Activated T-helper 1 cell treated with anti-CD3 and anti-CD28 coated beads, Interleukin-12 subunit alpha, Interleukin-12 subunit beta, Interleukin-2, Interleukin-4 antibody, amounts not matched to agents 30 ng/mL and 10 ng/mL and 1 ng/mL, durations not matched to agents 14 hours and 24 hours and 36 hours (primary cell): ENCODE data around the gene WDR47. TPM values are rescaled to one million over a fixed set of nuclear protein-coding genes. Genes with fewer than 3 reads are reported as not detected.

Experiments
- DNase-seq: peaks from one replicate; pipeline ENCODE4 v3.0.0; 2021; ENCODE audit warnings: low spot score
- H3K27ac Mint-ChIP-seq: one replicate; pipeline ENCODE4 v1.8.0; 2021; ENCODE audit warnings: mild to moderate bottlenecking, mixed read lengths
- H3K27me3 Mint-ChIP-seq: one replicate; pipeline ENCODE4 v1.8.0; 2022; ENCODE audit warnings: mild to moderate bottlenecking, moderate library complexity, mixed read lengths; ENCODE audit not compliant: insufficient read depth
- H3K36me3 Mint-ChIP-seq: one replicate; pipeline ENCODE4 v1.8.0; 2021; ENCODE audit warnings: low read depth, mixed read lengths
- H3K4me1 Mint-ChIP-seq: one replicate; pipeline ENCODE4 v1.8.0; 2021; ENCODE audit warnings: low read depth, mixed read lengths
- H3K4me3 Mint-ChIP-seq: one replicate; pipeline ENCODE4 v1.8.0; 2021; ENCODE audit warnings: mild to moderate bottlenecking, moderate library complexity, mixed read lengths
- H3K9me3 Mint-ChIP-seq: one replicate; pipeline ENCODE4 v1.8.0; 2021; ENCODE audit warnings: mixed read lengths
- intact Hi-C: fragments of 100-400 bp; cut with micrococcal nuclease; formaldehyde crosslinking; loops from one replicate; pipeline ENCODE4 v1.15.1; 2024
- total RNA-seq: library from RNA; stranded (reverse); gene quantifications from 2 replicates; pipeline ENCODE4 v1.2.3, GENCODE V29; 2022

WDR47 gene
- total RNA-seq: 11.5 and 14.4 TPM in 2 replicates

GRCh38 chr1:109041621-109042468 lies at the start of gene WDR47:
Gene WDR47, minus strand, starts transcription at chr1:109042102. Its CDS starts 18,590 bp downstream, at chr1:109023512.
- H3K27me3 Mint-ChIP-seq: no peaks in the 10 kb centered on the region
- H3K9me3 Mint-ChIP-seq: no peaks in the 10 kb centered on the region
- DNase-seq: peak; percentile 96
- no peaks in the 10 kb centered on the region for H3K36me3 Mint-ChIP-seq
- peaks cover 11% of the 10 kb centered on the region for H3K4me1 Mint-ChIP-seq
- intact Hi-C loops: loop anchor here (1.0 to 2.0 kb wide), 8 partner anchors 34 to 350 kb away; partner anchors contain the start of genes CLCC1, PRPF38B, SARS1 and STXBP3
- H3K4me3 Mint-ChIP-seq: peak within 1 kb of the TSS; percentile 91
- H3K27ac Mint-ChIP-seq: peak within 1 kb of the TSS; percentile 92

GRCh38 chr1:109091078-109091838 lies 49.4 kb upstream of the WDR47 start:
- H3K4me1 Mint-ChIP-seq: peaks cover 21% of the 10 kb centered on the region
- peaks cover 24% of the 10 kb centered on the region for H3K36me3 Mint-ChIP-seq
- H3K27ac Mint-ChIP-seq: peak overlapping the region; percentile 93
- peak overlapping the region; percentile 92 for H3K4me3 Mint-ChIP-seq
- intact Hi-C loops: loop anchor here (2.0 to 5.0 kb wide), 4 partner anchors 344 to 1248 kb away; partner anchors contain the start of genes PRPF38B, RBM15 and STXBP3
- peaks cover 2% of the 10 kb centered on the region for H3K27me3 Mint-ChIP-seq
- no peaks in the 10 kb centered on the region for H3K9me3 Mint-ChIP-seq
- DNase-seq: no peak

DNA sequence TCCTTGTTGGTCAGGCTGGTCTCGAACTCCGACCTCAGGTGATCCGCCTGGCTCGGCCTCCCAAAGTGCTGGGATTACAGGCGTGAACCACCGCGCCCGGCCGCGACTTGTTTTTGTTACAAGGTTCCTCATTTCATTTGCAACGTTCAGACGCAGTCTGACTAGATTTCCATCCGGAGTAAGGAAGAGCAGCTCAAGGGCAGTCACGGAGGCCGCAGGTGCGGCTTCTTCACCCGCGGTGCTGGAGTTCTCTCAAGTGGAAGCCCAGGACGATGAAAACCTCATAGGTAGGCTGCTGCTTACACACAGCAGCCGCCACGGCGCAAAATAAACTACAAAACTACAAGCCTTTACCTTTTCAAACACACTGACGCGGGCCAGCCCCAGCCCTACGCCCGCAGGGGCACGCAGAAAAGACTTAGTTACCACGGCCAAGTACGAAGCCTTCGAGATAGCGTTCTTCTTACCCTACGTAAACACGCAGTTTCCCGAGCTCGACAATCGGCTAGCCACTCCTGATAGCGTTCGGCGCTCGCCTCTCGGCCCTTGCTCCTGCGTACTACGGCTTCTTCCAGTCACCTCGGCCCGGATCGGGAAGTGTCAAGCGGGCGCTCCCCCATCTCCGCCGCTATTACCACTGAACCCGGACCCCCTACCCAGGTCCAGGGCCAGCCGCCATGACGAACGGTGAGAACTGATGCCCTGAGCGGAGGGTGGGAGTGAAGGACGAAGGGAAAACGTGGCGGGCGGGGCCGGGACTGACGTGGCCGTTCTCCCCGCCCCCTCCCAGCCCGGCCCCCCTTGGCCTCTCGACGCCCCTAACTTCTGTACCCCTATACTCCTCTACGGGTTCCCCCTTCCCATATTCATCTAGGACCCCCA lies 48.5 kb upstream of the WDR47 start, which contains the start of gene TMEM167B:
Gene TMEM167B (plus strand): TSS at position 569 of the 882 bp plus-strand sequence. CDS start 109 bp downstream, at position 678.
- Mint-ChIP-seq H3K27ac (peak within 1 kb of the TSS; percentile 93), H3K36me3 (peaks cover 24% of the 10 kb centered on the region), H3K4me3 (peak within 1 kb of the TSS; percentile 92), H3K4me1 (peaks cover 21% of the 10 kb centered on the region), H3K27me3 (peaks cover 2% of the 10 kb centered on the region), H3K9me3 (no peaks in the 10 kb centered on the region)
- intact Hi-C loops: loop anchor here (1.0 to 5.0 kb wide), 12 partner anchors 10 to 1248 kb away; partner anchors contain the start of genes CLCC1, PRPF38B, PSMA5 and RBM15
- peak; percentile 84 for DNase-seq

DNA sequence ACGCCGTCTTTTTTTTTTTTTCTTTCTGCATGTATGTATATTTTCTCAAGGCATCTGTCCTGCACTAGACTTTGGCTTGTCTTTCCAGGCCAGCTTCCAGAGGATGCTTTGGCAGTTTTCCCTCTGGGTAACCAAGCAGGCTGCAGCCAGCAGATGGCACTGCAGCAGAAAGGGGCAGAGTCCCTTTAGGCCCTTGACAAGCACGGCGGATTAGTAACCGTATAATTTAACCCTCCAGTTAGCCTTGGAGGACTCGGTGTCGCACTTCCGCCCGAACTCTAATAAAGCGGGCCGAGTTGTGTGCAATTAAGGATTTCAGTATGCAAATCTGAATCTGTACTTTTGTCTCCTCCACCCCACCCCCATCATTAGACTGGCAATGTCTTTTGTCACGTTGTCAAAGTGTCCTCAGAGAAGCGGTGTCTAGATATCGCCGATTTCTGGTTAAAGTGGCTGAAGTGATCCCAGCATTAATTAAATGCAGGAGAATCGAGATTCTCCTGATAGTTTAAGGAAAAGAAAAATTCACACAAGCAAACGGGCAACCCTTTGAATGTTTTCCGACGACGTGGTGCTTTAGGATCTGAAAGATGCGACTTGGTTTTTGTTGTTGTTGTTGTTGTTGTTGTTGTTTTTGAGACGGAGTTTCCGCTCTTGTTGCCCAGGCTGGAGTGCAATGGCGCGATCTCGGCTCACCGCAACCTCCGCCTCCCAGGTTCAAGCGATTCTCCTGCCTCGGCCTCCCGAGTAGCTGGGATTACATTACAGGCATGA lies 47.5 kb upstream of the WDR47 start:
- peaks cover 16% of the 10 kb centered on the region for H3K36me3 Mint-ChIP-seq
- peak overlapping the region; percentile 93 for H3K27ac Mint-ChIP-seq
- intact Hi-C loops: loop anchor here (1.0 to 5.0 kb wide), 12 partner anchors 11 to 1249 kb away; partner anchors contain the start of genes CLCC1, PRPF38B, PSMA5 and RBM15
- H3K4me3 Mint-ChIP-seq: peak overlapping the region; percentile 92
- peaks cover 2% of the 10 kb centered on the region for H3K27me3 Mint-ChIP-seq
- no peaks in the 10 kb centered on the region for H3K9me3 Mint-ChIP-seq
- peaks cover 21% of the 10 kb centered on the region for H3K4me1 Mint-ChIP-seq
- DNase-seq: peak; percentile 30

GRCh38 chr1:109084563-109085517 lies 42.9 kb upstream of the WDR47 start:
- H3K27ac Mint-ChIP-seq: no peak overlapping the region
- no peaks in the 10 kb centered on the region for H3K9me3 Mint-ChIP-seq
- peaks cover 3% of the 10 kb centered on the region for H3K27me3 Mint-ChIP-seq
- DNase-seq: no peak
- H3K36me3 Mint-ChIP-seq: peaks cover 3% of the 10 kb centered on the region
- intact Hi-C loops: no loop called here
- no peak overlapping the region for H3K4me3 Mint-ChIP-seq
- H3K4me1 Mint-ChIP-seq: no peaks in the 10 kb centered on the region

DNA sequence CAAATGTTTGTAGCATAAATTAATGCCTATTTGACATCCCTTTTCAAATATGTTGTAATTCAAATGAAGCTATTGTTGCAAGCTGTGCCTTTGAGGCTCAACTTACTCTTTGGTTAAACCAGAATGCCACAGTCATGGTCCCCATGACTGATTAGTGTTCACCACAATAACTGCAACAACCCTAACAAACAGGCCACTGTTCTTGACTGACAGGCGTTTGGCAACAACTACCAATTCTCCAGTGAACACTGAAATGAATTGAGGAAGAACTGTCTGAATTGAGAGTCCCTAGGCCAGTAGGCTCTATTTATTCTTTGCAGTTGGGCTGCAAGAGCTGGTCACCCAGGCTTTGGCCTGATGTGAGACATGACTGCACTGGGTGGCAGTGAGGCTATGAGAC lies 42.0 kb upstream of the WDR47 start:
- Mint-ChIP-seq H3K27ac (no peak overlapping the region), H3K27me3 (peaks cover 3% of the 10 kb centered on the region), H3K4me3 (no peak overlapping the region)

DNA sequence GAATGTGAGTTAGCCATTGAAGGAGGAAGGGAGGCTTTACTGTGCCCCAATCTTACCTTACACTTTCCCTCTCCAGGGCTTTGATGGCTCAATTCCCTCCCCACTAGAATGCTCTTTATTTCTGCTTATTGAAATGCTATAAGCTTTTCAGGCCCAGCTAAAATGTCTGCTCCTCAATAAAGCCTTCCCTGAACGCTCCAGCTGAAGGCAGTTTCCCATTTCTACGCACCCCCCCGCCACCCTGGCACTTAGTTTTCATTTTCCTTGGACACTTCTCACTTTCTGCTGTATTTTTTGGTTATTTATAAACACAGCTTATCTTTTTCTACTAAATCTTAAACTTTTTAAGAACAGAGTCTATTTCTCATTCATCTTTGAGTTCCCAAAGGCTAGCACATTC lies 41.6 kb upstream of the WDR47 start:
- H3K27me3 Mint-ChIP-seq: peaks cover 3% of the 10 kb centered on the region
- intact Hi-C loops: no loop called here
- no peak overlapping the region for H3K27ac Mint-ChIP-seq
- no peaks in the 10 kb centered on the region for H3K9me3 Mint-ChIP-seq
- no peak overlapping the region for H3K4me3 Mint-ChIP-seq
- H3K36me3 Mint-ChIP-seq: no peaks in the 10 kb centered on the region
- H3K4me1 Mint-ChIP-seq: no peaks in the 10 kb centered on the region
- DNase-seq: no peak

More for the DNA sequence above, 42.0 kb upstream of the WDR47 start:
- H3K36me3 Mint-ChIP-seq: no peaks in the 10 kb centered on the region
- H3K4me1 Mint-ChIP-seq: no peaks in the 10 kb centered on the region
- DNase-seq: no peak
- H3K9me3 Mint-ChIP-seq: no peaks in the 10 kb centered on the region
- intact Hi-C loops: no loop called here

DNA sequence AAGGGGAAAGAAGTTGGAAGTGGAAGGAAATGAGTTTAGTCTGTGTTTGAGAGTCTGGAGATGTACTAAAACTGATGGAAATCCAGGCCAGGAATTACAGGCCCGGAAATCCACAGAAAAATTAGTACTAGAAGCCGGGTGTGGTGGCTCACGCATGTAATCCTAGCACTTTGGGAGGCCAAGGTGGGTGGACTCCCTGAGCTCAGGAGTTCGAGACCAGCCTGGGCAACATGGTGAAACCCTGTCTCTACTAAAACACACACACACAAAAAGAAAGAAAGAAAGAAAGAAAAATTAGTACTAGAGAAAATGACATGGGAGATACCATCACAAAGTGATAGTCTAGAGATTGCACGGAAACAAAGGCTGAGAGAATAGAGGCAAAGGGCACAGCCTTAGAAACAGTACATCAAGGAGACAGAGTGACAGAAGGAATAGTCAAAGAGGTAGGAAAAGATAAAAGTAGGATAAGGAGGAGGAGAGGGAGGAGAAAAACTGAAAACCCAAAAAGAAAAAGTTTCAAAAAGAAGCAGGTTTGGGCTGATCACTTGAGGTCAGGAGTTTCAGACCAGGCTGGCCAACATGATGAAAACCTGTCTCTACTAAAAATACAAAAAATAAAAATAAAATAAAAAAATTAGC lies 38.7 kb upstream of the WDR47 start:
- no peak overlapping the region for H3K27ac Mint-ChIP-seq
- DNase-seq: no peak
- no peak overlapping the region for H3K4me3 Mint-ChIP-seq
- peaks cover 1% of the 10 kb centered on the region for H3K27me3 Mint-ChIP-seq
- H3K4me1 Mint-ChIP-seq: peaks cover 7% of the 10 kb centered on the region
- H3K36me3 Mint-ChIP-seq: peaks cover 5% of the 10 kb centered on the region
- H3K9me3 Mint-ChIP-seq: no peaks in the 10 kb centered on the region
- intact Hi-C loops: no loop called here

- no peaks in the 10 kb centered on the region for H3K9me3 Mint-ChIP-seq
- H3K27me3 Mint-ChIP-seq: peaks cover 1% of the 10 kb centered on the region
- peaks cover 11% of the 10 kb centered on the region for H3K36me3 Mint-ChIP-seq
- H3K27ac Mint-ChIP-seq: no peak overlapping the region
- peaks cover 18% of the 10 kb centered on the region for H3K4me1 Mint-ChIP-seq
- DNase-seq: no peak
- H3K4me3 Mint-ChIP-seq: no peak overlapping the region
- intact Hi-C loops: no loop called here
Measured at GRCh38 chr1:109079240-109079622, 37.3 kb upstream of the WDR47 start.

DNA sequence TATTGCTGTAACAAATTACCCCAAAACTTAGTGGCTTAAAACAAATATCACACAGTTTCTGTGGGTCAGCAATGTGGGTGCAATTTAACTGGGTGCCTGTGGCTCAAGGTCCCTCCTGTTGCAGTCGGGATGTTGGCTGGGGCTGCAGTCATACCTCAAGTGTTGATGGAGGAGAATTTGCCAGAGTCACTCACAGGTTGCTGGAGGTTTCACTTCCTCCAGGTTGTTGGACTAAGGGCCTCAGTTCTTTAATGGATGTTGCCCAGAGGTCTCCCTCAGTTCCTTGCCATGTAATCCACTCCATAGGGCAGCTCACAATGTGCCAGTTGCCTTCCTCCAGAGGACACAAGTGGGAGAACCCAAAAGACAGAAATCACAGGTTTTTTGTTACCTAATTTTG lies 36.4 kb upstream of the WDR47 start:
- Mint-ChIP-seq H3K4me3 (no peak overlapping the region), H3K4me1 (peaks cover 20% of the 10 kb centered on the region), H3K27ac (no peak overlapping the region), H3K27me3 (peaks cover 1% of the 10 kb centered on the region), H3K9me3 (no peaks in the 10 kb centered on the region), H3K36me3 (peaks cover 13% of the 10 kb centered on the region)
- intact Hi-C loops: no loop called here
- DNase-seq: no peak
